Chondrocyte (in vitro differentiated cells): ENCODE data around the gene HARS1. TPM values are rescaled to one million over a fixed set of nuclear protein-coding genes. Genes with fewer than 3 reads are reported as not detected.
A peak's percentile ranks its signal among the peaks of the same experiment; 100 is the strongest.

Source experiments
- DNase-seq: peaks from one replicate; pipeline ENCODE4 v3.0.0; 2021; ENCODE audit warnings: mixed read lengths, low spot score
- H3K27ac Mint-ChIP-seq: one replicate; pipeline ENCODE4 v1.8.0; 2021; ENCODE audit warnings: mild to moderate bottlenecking, moderate library complexity, mixed read lengths; ENCODE audit not compliant: unreplicated experiment
- H3K27me3 Mint-ChIP-seq: 2 replicates; pipeline ENCODE4 v1.8.0; 2021; ENCODE audit warnings: low read depth, mixed read lengths
- H3K36me3 Mint-ChIP-seq: 2 replicates; pipeline ENCODE4 v1.8.0; 2021; ENCODE audit warnings: low read depth, mixed read lengths
- H3K4me1 Mint-ChIP-seq: 2 replicates; pipeline ENCODE4 v1.8.0; 2021; ENCODE audit warnings: low read depth, mild to moderate bottlenecking, mixed read lengths
- H3K4me3 Mint-ChIP-seq: one replicate; pipeline ENCODE4 v1.8.0; 2021; ENCODE audit warnings: mild to moderate bottlenecking, moderate library complexity, mixed read lengths; ENCODE audit not compliant: unreplicated experiment
- H3K9me3 Mint-ChIP-seq: 2 replicates; pipeline ENCODE4 v1.8.0; 2021; ENCODE audit warnings: low read depth, mixed read lengths
- long read RNA-seq: library from polyadenylated mRNA; stranded (forward); transcript quantifications from one replicate; pipeline ENCODE4 v2.0.0, GENCODE V29; 2021
- total RNA-seq: library from RNA; stranded (reverse); gene quantifications from 3 replicates; pipeline ENCODE4 v1.2.1, GENCODE V29; 2021
- TF ChIP-seq, protein P1 (sequence below): fragments of 200-600 bp; sonication (generic); IDR thresholded peaks from 2 replicates; pipeline ENCODE4 v1.5.0; 2021; ENCODE audit warnings: antibody characterized with exemption, mild to moderate bottlenecking, moderate library complexity

The HARS1 gene, protein sequence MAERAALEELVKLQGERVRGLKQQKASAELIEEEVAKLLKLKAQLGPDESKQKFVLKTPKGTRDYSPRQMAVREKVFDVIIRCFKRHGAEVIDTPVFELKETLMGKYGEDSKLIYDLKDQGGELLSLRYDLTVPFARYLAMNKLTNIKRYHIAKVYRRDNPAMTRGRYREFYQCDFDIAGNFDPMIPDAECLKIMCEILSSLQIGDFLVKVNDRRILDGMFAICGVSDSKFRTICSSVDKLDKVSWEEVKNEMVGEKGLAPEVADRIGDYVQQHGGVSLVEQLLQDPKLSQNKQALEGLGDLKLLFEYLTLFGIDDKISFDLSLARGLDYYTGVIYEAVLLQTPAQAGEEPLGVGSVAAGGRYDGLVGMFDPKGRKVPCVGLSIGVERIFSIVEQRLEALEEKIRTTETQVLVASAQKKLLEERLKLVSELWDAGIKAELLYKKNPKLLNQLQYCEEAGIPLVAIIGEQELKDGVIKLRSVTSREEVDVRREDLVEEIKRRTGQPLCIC
- 62.9 to 83.4 TPM (median 67.5 TPM) in 3 replicates for total RNA-seq
- long read RNA-seq, transcript HARS-215 (13 exons, 1,945 nt), result major isoform, 123 of 145 reads
- long read RNA-seq, partial matches to known transcripts, result 5 of 145 reads
- long read RNA-seq, other reads (novel, unspliced or antisense), result 13 of 145 reads

DNA sequence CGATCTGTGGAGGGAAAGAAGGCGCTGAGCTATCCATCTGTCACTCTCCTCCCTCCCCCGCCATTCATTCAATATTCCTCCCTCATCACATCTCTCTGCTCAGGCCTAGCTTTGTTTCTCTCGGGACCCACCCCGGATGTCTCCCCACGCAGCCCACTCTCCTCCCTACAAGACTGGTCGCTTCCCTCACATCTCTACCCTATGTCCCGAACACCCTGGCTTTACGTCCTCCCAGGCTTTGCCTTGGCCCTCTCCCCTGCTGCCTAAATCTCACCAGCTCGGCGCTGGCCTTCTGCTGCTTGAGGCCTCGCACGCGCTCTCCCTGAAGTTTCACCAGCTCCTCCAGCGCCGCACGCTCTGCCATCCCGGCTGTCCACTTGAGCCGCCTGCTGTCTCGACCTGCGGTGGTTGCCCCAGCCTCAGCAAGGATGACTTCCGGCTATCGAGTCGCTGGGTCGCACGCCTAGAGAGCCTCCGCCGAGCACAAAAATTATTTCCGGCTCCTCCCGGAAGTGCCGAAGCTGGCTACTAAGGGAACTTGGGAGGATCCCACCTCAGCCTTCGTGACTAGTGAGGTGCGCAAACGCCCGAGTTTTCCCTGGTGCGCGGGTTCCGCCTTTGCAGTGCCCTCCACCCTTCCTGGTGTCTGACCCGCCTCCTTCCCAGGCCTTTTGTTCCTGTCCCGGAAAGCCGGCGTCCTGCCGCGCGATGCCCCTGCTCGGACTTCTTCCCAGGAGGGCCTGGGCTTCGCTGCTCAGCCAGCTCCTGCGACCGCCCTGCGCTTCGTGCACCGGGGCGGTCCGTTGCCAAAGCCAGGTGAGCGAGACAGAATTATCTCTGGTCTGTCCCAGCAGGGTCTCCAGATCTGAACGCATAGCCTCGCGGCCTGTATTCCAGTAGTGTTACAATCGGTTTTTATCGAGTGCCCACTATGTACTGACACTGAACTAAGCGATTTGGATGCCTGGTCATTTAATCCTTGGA, at the start of gene HARS1, which contains the start of gene HARS2:
Gene HARS1, minus strand, starts transcription at position 430 of the 984 bp plus-strand sequence. Its CDS starts 66 bp downstream, at position 364.
Gene HARS2, plus strand, starts transcription at position 515 of the 984 bp plus-strand sequence. Its CDS starts 194 bp downstream, at position 709.
- peak within 1 kb of the TSS; percentile 94 for H3K4me3 Mint-ChIP-seq
- DNase-seq, result peak; percentile 97
- H3K27me3 Mint-ChIP-seq, result no peaks in the 10 kb centered on the region
- H3K27ac Mint-ChIP-seq, result peak within 1 kb of the TSS; percentile 97
- TF ChIP-seq, protein P1, sequence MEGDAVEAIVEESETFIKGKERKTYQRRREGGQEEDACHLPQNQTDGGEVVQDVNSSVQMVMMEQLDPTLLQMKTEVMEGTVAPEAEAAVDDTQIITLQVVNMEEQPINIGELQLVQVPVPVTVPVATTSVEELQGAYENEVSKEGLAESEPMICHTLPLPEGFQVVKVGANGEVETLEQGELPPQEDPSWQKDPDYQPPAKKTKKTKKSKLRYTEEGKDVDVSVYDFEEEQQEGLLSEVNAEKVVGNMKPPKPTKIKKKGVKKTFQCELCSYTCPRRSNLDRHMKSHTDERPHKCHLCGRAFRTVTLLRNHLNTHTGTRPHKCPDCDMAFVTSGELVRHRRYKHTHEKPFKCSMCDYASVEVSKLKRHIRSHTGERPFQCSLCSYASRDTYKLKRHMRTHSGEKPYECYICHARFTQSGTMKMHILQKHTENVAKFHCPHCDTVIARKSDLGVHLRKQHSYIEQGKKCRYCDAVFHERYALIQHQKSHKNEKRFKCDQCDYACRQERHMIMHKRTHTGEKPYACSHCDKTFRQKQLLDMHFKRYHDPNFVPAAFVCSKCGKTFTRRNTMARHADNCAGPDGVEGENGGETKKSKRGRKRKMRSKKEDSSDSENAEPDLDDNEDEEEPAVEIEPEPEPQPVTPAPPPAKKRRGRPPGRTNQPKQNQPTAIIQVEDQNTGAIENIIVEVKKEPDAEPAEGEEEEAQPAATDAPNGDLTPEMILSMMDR, result no peak
- peaks cover 33% of the 10 kb centered on the region for H3K4me1 Mint-ChIP-seq
- peaks cover 7% of the 10 kb centered on the region for H3K36me3 Mint-ChIP-seq
- H3K9me3 Mint-ChIP-seq, result no peaks in the 10 kb centered on the region

DNA sequence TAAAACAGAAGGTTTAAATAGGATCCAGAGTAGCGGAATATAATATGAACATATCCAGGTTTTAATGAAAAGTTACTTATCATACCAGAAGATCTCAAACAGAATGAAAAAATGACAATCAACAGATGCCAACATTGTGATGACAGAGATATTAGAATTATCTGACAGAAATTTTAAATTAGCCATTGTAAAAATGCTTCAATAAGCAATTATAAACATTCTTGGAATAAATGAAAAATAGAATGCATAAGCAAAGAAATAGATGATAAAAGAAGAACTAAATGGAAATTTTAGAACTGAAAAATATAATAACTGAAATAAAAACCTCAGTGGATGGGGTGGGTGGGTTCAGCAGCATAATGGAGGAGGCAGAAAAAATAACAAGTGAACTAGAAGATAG, 46.3 kb upstream of the HARS1 start:
- no peak overlapping the region for H3K27ac Mint-ChIP-seq
- no peaks in the 10 kb centered on the region for H3K4me1 Mint-ChIP-seq
- peaks cover 22% of the 10 kb centered on the region for H3K9me3 Mint-ChIP-seq
- H3K27me3 Mint-ChIP-seq, result peaks cover 13% of the 10 kb centered on the region
- TF ChIP-seq, protein P1, result no peak
- no peak overlapping the region for H3K4me3 Mint-ChIP-seq
- DNase-seq, result no peak
- no peaks in the 10 kb centered on the region for H3K36me3 Mint-ChIP-seq

DNA sequence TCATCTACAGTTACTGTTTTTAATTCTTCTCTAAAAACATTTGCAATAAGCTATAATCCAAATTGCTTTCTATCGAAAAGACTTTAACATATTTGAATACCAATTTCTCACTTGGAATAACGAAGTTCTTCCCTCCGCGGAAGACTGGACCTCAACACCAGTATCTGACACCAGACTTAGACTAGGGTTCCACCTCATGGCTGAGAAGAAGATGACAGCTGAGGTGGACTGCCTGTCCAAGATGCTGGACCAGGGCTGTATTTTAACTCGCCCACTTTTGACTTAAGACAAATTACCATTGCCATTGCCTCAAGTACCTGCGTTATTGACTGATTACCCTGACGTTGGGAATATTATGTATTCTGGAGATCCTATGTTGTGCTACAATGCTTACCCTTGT, 43.2 kb upstream of the HARS1 start:
- H3K4me1 Mint-ChIP-seq, result no peaks in the 10 kb centered on the region
- no peak for DNase-seq
- H3K36me3 Mint-ChIP-seq, result no peaks in the 10 kb centered on the region
- TF ChIP-seq, protein P1, result peak; percentile 56
- peaks cover 13% of the 10 kb centered on the region for H3K27me3 Mint-ChIP-seq
- H3K4me3 Mint-ChIP-seq, result no peak overlapping the region
- H3K27ac Mint-ChIP-seq, result no peak overlapping the region
- H3K9me3 Mint-ChIP-seq, result peaks cover 6% of the 10 kb centered on the region

DNA sequence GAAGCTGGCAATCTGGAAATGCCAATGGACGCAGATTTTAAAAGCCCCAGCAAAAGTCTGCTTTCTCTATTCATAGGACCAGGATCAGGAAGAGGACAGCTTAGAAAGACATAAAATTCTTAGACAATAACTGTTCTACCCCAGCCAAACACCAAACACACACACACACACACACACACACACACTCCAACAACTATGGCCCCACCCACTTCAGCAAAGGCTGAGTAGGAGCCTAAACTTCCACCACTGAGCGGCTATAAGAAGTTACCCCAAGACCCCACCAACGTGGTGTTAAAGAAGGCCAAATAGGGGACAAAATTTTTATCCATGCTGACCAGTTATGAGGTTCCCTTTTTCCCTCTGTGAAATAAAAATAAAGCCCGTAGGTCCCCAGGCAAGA, 41.9 kb upstream of the HARS1 start:
- Mint-ChIP-seq H3K27me3 (peaks cover 13% of the 10 kb centered on the region), H3K9me3 (peaks cover 6% of the 10 kb centered on the region), H3K27ac (no peak overlapping the region), H3K4me3 (no peak overlapping the region), H3K36me3 (no peaks in the 10 kb centered on the region), H3K4me1 (no peaks in the 10 kb centered on the region)
- DNase-seq, result no peak
- TF ChIP-seq, protein P1, result no peak
